Mucosa of descending colon (tissue), 3 donors: ENCODE data around the gene ARL1. TPM values are rescaled to one million over a fixed set of nuclear protein-coding genes. Genes with fewer than 3 reads are reported as not detected.
"Not testable (repeated sequence)": the region's sequence is repeated elsewhere in the genome, so short reads cannot be mapped to it uniquely, and the experiment has no call there.

ENCODE experiments used
- ATAC-seq: fragments of 200-7000 bp; cut with Tn5 transposase; one replicate; pipeline ENCODE4 v1.9.1; 2020; ENCODE audit warnings: mild to moderate bottlenecking, moderate library complexity
- DNase-seq, 3 donors: peaks; one replicate each; pipeline ENCODE4 v3.0.0-alpha.2; 2020
- H3K36me3 ChIP-seq: fragments of 200-600 bp; one replicate; pipeline ENCODE4 v1.8.0; 2021; ENCODE audit warnings: low read depth, mild to moderate bottlenecking
- H3K4me1 ChIP-seq: fragments of 200-600 bp; one replicate; pipeline ENCODE4 v1.8.0; 2021; ENCODE audit warnings: low read depth, mild to moderate bottlenecking
- H3K4me3 ChIP-seq: fragments of 200-600 bp; one replicate; pipeline ENCODE4 v1.8.0; 2021; ENCODE audit warnings: mild to moderate bottlenecking
- H3K9me3 ChIP-seq: fragments of 200-600 bp; one replicate; pipeline ENCODE4 v1.8.0; 2021; ENCODE audit warnings: mild to moderate bottlenecking
- intact Hi-C, 2 donors: fragments of 100-400 bp; cut with DNase I in 1 of 2; cut with micrococcal nuclease in 1 of 2; formaldehyde crosslinking; loops; one replicate each; pipeline versions ENCODE4 v1.11.0 to v1.11.1; 2022; cut with DNase I, micrococcal nuclease
- total RNA-seq, 3 donors: library from RNA; stranded (reverse); fragmentation: NEBNext Ultra II Directional in 2 of 3; extraction: Animal tissue kit (Norgen Biotek cat#: 25700) in 2 of 3; gene quantifications; one replicate each; pipeline versions ENCODE4 v1.2.1 to v1.2.4, GENCODE V29; 2021 to 2023
- TF ChIP-seq, protein P1 (sequence below): fragments of 200-600 bp; IDR thresholded peaks from one replicate; pipeline ENCODE4 v1.8.0; 2022; ENCODE audit warnings: antibody characterized with exemption, mild to moderate bottlenecking
- donor health status: DM: no; HTN: no; CAD: no; lungs with moderate emphysema.
- donor health status: DM: no; HTN: no; CAD: no.
- donor health status: DM: no; HTN: yes; CAD: no.

The ARL1 gene
- total RNA-seq, 3 donors from 2014 or later, result 70.6 to 77.8 (median 73.0) TPM

DNA sequence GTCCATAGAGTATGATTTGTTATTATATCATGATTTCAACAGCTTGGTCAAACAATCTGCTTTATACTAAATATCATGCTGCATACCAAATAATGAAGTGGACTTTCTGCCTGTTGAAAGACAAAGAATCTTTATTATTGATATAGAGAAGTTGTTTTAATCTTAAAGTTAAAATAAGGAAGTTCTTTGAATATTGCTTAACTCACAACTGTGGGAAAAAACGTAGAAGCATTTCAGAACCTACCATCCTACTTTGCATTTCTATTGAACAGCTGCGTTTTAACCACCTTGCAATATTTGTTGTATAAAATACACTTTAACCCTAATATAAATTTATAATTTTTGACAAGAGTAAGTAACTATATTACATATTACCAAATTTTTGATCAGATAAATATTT lies 22.9 kb upstream of the ARL1 start:
- H3K36me3 ChIP-seq, result no peaks in the 10 kb centered on the region
- no peak for DNase-seq
- H3K4me3 ChIP-seq, result no peak overlapping the region
- no peaks in the 10 kb centered on the region for H3K9me3 ChIP-seq
- H3K4me1 ChIP-seq, result no peaks in the 10 kb centered on the region
- no peak for ATAC-seq
- TF ChIP-seq, protein P1, sequence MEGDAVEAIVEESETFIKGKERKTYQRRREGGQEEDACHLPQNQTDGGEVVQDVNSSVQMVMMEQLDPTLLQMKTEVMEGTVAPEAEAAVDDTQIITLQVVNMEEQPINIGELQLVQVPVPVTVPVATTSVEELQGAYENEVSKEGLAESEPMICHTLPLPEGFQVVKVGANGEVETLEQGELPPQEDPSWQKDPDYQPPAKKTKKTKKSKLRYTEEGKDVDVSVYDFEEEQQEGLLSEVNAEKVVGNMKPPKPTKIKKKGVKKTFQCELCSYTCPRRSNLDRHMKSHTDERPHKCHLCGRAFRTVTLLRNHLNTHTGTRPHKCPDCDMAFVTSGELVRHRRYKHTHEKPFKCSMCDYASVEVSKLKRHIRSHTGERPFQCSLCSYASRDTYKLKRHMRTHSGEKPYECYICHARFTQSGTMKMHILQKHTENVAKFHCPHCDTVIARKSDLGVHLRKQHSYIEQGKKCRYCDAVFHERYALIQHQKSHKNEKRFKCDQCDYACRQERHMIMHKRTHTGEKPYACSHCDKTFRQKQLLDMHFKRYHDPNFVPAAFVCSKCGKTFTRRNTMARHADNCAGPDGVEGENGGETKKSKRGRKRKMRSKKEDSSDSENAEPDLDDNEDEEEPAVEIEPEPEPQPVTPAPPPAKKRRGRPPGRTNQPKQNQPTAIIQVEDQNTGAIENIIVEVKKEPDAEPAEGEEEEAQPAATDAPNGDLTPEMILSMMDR, result no peak
- intact Hi-C loops, result no loop called here

DNA sequence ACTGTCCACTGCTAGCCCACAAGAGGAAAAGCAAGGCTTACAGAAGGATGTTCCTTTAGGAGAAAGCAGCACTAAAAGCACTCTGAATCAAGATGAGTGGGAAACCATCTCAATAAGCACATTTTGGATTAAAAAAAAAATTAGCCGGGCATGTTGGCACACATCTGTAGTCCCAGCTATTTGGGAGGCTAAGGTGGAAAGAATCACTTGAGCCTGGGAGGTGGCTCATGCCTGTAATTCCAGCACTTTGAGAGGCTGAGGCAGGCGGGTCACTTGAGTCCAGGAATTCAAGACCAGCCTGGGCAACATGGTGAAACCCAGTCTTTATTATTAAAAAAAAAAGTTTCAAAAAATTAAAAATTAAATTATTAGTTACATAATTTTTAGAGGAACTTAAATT lies 17.0 kb upstream of the ARL1 start:
- H3K4me1 ChIP-seq, result no peaks in the 10 kb centered on the region
- no peak overlapping the region for H3K4me3 ChIP-seq
- no peak for DNase-seq
- H3K9me3 ChIP-seq, result no peaks in the 10 kb centered on the region
- intact Hi-C loops, result no loop called here
- H3K36me3 ChIP-seq, result no peaks in the 10 kb centered on the region
- ATAC-seq, result no peak
- TF ChIP-seq, protein P1, result no peak

DNA sequence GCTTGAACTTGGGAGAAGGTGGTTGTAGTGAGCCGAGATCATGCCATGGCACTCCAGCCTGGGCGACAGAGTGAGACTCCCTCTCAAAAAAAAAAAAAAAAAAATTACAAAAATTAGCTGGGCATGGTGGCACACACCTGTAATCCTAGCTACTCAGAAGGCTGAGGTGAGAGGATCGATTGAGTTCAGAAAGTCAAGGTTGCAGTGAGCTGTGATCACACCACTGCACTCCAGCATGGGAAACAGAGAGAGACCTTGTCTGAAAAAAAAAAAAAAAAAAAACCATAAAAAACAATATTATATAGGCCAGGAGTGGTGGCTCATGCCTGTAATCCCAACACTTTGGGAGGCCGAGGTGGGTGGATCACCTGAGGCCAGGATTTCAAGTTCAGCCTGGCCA lies 14.5 kb upstream of the ARL1 start:
- H3K36me3 ChIP-seq, H3K4me3 ChIP-seq, ATAC-seq, DNase-seq, intact Hi-C loops, H3K4me1 ChIP-seq, H3K9me3 ChIP-seq: not testable (repeated sequence)

DNA sequence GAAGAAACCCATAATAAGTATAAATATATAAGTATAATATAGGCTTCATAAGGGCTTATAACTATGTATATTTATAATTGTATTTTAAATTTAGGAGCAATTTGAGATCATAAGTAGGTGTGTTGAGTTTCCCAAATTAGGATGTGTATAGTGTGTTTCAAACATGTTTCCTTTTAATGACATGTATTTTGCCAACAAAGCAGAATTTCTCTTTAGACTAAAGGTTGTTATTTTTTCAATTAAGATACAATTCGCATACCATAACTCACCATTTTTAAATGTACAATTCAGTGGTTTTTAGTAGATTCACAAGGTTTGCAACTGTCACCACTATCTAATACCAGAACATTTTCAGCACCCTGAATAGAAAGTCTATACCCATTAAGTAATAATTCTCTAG lies 7.7 kb upstream of the ARL1 start:
- TF ChIP-seq, protein P1, result no peak
- ATAC-seq (no peak), DNase-seq (no peak)
- Histone ChIP-seq H3K9me3 (no peaks in the 10 kb centered on the region), H3K36me3 (no peaks in the 10 kb centered on the region), H3K4me1 (no peaks in the 10 kb centered on the region), H3K4me3 (no peak overlapping the region)
- intact Hi-C loops, result loop anchor here in 1 of 2 donors (10.0 kb wide), 1 partner anchor 420 kb away; the partner anchor contains the start of gene GNPTAB

DNA sequence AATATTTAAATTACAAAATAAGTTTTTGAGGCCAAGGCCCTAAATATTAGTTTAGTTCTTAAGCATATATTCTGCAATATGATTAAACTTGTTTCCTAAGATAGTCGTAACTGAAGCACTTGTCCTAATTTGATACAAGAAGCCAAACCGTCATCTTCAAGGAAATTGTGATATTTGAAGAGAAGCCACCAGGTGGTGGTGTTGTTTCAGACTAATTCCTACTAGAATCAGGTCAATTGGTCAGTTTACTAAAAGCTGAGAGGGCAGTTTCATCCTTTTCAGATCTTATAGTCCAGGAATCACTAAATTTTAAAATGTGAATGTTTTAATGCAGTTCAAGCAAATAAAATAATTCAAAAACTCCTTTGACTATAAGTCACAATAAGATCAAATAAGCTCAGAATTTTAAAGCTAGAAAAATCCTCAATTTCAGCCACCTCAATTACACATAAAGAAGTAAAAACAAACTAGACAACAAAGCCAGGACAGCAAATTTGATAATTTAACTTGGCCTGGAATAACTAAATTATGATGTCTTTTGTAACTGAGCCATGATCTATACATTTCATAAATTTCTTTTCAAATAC lies 7.1 kb upstream of the ARL1 start:
- peak in 1 of 3 donors; percentile 80 for DNase-seq
- Histone ChIP-seq H3K36me3 (no peaks in the 10 kb centered on the region), H3K9me3 (no peaks in the 10 kb centered on the region), H3K4me1 (no peaks in the 10 kb centered on the region), H3K4me3 (no peak overlapping the region)
- peak; percentile 44 for ATAC-seq
- TF ChIP-seq, protein P1, result no peak
- intact Hi-C loops, result loop anchor here in 1 of 2 donors (10.0 kb wide), 1 partner anchor 420 kb away; the partner anchor contains the start of gene GNPTAB

DNA sequence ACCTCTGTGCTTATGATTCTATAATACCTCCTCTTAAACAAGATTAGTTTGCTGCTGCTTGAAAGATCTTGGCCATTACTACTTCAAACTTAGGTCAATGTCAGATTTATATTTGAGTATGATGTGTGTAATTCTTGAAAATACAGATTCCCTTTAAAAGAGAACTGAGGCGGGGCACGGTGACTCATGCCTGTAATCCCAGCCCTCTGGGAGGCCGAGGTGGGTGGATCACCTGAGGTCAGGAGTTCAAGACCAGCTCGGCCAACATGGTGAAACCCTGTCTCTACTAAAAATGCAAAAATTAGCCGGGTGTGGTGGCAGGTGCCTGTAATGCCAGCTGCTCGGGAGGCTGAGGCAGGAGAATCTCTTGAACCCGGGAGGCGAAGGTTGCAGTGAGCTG lies 2.6 kb upstream of the ARL1 start:
- not testable (repeated sequence) for H3K4me3 ChIP-seq, DNase-seq, ATAC-seq, H3K36me3 ChIP-seq, H3K9me3 ChIP-seq
- intact Hi-C loops, result loop anchor here in 1 of 2 donors (10.0 kb wide), 1 partner anchor 425 kb away; the partner anchor contains the start of gene GNPTAB
- H3K4me1 ChIP-seq, result peaks cover 10% of the 10 kb centered on the region

DNA sequence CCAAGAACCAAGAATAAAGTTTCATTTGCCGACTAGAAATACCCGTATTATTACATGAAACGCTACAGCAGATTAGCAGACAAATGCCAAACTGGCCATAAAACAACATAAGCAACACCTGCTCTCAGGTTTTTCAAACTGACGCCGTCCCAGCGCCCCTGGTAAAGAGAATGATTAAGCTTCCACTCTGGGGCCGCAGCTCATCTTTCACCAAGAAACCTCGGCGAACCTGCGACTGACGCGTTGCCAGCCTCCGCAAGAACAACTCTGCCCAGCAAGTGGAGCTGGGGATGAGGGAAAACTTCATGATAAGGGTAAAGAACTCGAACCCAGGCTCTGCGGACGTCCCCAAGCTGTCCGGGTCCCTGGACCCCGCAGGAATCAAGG lies 530 bp downstream of the ARL1 start:
- TF ChIP-seq, protein P1, result no peak
- ATAC-seq (peak; percentile 28), DNase-seq (no peak)
- Histone ChIP-seq H3K4me1 (peaks cover 10% of the 10 kb centered on the region), H3K9me3 (no peaks in the 10 kb centered on the region), H3K4me3 (peak overlapping the region; percentile 69), H3K36me3 (no peaks in the 10 kb centered on the region)
- intact Hi-C loops, result no loop called here

DNA sequence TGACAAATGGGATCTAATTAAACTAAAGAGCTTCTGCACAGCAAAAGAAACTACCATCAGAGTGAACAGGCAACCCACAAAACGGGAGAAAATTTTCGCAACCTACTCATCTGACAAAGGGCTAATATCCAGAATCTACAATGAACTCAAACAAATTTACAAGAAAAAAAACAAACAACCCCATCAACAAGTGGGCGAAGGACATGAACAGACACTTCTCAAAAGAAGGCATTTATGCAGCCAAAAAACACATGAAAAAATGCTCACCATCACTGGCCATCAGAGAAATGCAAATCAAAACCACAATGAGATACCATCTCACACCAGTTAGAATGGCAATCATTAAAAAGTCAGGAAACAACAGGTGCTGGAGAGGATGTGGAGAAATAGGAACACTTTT lies 16.4 kb downstream of the ARL1 start:
- ATAC-seq, H3K36me3 ChIP-seq, H3K9me3 ChIP-seq, H3K4me3 ChIP-seq, DNase-seq, intact Hi-C loops, H3K4me1 ChIP-seq: not testable (repeated sequence)
